Measurements from ENCODE around the gene PHLDB1.

DNA sequence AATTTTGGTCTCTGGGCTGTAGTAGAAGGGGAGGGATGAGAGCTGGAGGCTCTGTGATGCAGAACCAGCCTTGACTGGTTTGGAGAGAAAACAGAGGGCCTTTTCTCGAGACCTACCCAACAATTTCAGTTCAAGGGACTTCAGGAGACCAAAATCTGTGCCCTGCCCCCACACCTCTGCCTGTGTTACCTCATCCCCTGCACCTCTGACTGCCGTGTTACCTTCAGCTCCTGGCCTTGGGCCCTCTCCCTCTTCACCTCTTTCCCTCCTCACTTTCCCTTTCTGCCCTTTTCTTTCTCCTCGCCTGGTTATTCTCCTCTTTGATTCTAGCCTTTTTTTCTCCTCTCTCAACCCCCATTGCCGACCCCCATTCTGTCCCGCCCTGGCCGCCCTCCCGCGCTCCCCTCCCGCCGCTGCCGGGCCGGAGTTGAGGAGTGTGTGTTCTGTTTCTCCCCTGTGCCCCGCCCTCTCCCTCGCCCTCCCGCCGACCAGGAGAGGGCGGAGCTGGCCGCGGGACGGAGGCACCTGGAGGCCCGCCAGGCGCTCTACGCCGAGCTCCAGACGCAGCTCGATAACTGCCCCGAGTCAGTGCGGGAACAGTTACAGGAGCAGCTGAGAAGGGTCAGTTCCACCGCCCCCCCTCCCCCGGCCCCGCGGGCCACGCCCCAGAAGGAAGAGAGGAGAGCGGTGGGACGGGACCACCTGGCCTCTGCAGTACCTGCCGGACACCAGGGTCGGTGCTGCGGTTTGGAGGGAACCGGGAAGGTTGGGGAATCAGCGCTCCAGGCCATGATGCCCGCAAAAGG is 27.2 kb downstream of the PHLDB1 start:
- TF ChIP-seq, protein P1, sequence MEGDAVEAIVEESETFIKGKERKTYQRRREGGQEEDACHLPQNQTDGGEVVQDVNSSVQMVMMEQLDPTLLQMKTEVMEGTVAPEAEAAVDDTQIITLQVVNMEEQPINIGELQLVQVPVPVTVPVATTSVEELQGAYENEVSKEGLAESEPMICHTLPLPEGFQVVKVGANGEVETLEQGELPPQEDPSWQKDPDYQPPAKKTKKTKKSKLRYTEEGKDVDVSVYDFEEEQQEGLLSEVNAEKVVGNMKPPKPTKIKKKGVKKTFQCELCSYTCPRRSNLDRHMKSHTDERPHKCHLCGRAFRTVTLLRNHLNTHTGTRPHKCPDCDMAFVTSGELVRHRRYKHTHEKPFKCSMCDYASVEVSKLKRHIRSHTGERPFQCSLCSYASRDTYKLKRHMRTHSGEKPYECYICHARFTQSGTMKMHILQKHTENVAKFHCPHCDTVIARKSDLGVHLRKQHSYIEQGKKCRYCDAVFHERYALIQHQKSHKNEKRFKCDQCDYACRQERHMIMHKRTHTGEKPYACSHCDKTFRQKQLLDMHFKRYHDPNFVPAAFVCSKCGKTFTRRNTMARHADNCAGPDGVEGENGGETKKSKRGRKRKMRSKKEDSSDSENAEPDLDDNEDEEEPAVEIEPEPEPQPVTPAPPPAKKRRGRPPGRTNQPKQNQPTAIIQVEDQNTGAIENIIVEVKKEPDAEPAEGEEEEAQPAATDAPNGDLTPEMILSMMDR (conservative IDR thresholded peaks at IDR 0.05; ENCODE audit: low read depth, low read length): 0 out of 2 replicates have a peak, but pooled peaks have one; percentile 20
- TF ChIP-seq EZH2 (IDR thresholded peaks at IDR 0.05; ENCODE audit: borderline replicate concordance, low read depth, low read length, poor library complexity, severe bottlenecking): no peak

Measured in A673 (cell line).